ENCODE results near the gene GJB3.
"Not testable (repeated sequence)": the region's sequence is repeated elsewhere in the genome, so short reads cannot be mapped to it uniquely, and the experiment has no call there.

GJB3 gene

DNA sequence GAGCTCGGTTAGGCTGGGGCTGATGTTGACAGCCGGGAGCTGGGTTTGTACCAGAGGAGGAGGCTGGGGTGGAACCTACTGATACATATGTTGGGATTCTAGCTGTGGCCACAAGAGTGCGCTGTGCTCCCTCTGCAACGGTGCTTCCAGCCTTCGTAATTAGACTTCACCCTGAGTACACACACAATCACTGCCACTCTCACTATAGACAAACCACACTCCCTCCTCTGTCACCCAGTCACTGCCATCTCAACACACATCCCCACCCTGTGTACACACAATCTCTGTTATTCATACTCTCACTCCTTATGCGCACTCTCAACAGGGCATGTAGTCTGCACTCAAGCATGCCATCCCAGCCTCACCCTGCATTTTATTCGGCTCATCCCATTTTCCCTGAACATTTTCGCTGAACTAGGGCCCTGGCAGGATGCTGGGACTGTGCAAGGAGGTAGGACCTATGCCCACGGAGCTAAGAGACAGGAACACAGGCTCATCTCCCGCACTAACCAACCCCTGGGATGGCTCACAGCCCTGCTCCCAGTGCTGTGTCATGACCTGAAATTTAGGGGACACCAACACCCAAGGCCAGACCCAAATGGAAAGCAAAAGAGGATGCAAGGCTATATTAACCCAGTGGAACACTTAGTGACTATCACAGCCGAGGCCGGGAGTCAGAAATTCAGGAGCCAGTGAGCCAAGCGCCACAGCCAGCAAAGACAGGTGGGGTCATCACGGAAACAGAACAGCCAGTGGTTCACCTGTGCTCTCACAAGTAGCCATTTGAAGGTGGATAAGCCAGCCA is 5.7 kb downstream of the GJB3 start:
- peak; percentile 64 for DNase-seq

DNA sequence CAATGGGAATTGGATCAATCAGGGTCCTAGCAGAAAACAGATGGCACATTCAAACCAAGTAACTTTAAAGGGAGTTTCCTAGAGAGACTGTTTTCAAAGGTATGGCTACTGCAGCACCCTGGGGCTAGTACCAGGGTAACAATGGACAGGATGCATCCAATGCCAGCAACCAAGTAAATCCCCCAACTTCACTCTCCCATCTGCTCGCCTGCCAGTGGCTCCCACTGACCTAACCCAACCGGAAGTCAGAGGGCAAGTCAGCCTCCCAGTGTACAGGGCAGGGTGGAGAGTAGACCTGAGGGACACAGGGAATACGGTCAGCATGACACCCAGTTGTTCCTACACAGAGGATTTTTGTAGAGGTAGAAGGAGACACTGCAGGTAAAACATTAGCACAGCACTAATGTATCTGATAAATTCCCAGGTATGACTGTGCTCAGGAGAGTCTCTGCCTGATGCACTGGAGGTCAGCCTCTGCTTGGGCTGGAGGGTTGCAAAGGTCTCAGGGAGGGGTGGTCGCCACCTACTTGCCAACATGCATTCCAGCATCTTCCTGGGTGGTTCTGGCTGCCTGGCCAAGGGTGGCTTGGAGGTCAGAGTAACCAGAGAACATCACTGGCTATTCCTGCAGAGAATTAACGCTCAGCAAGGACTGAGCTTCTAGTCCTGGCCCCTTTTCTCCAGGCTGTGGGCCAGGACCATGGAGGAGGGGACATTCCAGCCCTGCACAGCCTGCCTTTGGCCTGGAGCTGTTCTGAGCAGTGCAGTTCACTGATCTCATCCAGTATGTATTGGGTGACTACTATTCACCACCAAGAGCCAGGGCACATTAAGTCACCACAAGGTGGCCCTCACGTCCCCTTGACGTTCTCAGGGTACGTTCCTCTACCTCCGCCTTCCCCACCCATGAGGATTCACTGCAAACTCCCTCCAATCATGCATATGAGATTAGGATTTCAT is 6.7 kb downstream of the GJB3 start:
- DNase-seq = no peak

DNA sequence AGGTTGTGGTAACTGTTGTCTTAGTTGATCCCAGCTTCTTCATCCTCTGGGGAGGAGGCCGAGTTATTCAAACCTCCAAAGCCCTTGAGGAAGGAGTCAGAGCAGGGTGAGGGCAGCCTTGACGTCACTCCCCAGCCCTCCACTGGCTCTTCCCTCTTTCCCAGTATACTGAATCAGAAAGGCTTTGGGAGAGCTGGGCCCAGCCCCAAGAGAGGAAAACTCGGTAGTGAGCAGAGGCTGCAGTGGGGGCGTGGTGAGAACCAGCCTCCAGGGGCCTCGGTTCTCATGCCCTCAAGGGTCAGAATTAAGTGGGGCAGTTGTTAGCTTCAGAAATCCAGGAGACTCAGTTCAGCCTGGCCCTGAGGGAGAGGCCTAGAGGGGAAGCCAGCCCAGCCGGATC is 10.0 kb downstream of the GJB3 start:
- DNase-seq = no peak

DNA sequence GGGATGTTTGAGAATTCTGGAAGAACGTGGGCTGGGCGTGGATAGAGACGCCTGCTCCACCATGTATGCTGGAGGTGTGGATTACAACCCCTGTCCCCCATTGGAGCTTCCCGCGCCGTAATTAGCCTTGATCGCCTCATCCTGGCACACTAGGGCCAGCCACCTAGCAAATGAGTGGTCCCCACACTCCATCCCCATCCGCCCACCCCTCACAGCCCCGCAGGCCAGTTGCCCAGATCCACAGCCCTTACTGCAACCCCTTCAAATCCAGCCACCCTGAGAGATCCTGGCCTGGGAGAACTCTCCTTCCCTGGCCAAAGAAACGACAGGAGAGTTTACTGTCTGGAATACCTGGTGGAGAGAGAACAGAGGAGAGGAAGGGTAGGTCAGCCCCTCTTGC is 11.4 kb downstream of the GJB3 start:
- DNase-seq = no peak

DNA sequence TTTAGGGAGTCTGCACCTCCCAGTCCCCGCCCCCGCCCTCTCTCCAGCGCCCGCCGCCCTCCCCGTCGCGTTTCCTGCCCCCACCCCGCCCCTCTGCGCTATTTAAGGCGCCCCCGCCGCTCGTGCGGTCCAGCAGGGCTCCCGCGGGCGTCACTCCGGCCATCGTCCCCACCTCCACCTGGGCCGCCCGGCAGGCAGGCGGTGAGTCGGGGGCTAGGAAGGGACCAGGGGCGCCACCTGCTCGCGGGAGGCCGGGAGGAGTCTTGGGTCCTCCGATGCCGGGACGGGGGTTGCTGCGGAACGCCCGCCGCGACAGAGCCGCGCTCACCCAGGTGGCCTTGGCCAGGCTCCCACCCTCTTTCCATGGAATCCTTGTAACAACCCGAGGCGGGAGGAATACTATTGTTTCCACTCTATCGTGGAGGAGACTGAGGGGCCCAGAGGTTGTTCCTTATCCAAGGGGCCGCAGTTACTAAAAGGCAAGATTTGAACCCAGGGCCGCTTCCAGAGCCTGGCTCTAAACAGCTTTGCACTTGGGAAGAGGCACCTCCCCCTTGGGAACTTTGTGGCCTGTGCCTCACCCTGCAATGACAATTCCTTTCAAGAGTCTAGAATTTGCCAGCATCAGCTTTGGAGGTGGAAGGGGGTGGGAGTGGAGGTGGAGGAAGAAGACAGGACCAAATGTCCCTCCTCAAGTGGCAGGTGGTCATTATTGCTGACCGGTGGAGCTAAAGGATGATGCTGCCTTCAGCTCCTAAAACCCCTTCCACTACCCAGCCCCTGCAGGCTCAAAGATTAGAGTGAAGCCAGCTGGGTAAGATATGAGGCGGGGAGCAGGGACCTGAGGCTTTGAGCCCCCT is 12.1 kb downstream of the GJB3 start, which contains the start of gene GJA4:
TSS of gene GJA4 (plus strand) at position 132 of the 860 bp plus-strand sequence. CDS start 1,215 bp downstream, outside the sequence.
- peak; percentile 17 for DNase-seq

DNA sequence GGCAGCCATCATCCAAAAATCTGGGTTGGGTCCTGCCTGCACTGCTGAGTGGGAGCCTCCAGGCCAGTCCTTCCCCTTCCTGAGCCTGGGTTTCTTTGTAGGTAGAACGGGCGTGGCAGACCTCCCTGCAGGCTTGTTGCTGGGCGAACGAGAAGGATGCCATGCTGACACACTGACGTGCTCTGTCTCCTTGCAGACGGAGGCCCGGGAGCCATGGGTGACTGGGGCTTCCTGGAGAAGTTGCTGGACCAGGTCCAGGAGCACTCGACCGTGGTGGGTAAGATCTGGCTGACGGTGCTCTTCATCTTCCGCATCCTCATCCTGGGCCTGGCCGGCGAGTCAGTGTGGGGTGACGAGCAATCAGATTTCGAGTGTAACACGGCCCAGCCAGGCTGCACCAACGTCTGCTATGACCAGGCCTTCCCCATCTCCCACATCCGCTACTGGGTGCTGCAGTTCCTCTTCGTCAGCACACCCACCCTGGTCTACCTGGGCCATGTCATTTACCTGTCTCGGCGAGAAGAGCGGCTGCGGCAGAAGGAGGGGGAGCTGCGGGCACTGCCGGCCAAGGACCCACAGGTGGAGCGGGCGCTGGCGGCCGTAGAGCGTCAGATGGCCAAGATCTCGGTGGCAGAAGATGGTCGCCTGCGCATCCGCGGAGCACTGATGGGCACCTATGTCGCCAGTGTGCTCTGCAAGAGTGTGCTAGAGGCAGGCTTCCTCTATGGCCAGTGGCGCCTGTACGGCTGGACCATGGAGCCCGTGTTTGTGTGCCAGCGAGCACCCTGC is 13.2 kb downstream of the GJB3 start:
- DNase-seq = no peak

DNA sequence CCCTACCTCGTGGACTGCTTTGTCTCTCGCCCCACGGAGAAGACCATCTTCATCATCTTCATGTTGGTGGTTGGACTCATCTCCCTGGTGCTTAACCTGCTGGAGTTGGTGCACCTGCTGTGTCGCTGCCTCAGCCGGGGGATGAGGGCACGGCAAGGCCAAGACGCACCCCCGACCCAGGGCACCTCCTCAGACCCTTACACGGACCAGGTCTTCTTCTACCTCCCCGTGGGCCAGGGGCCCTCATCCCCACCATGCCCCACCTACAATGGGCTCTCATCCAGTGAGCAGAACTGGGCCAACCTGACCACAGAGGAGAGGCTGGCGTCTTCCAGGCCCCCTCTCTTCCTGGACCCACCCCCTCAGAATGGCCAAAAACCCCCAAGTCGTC is 13.8 kb downstream of the GJB3 start:
- DNase-seq = no peak

DNA sequence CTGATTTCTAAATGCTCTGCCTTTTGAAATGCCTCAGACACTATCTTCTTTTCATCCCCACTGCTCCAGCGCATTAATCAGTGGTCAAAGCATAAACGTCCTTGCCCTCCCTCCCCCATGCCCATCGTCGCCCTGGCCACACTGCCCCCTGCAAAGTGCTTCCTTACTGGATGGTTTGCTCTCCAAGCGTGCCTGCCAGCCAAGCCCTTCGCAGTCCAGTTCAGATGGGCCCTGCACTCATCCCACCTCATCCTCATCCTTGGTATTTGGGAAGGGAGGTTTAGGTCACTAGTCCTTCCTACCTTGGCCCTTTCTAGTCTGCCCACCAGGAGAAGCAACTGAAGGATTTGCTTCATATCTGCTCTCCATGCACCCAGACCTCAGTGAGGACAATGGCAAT is 14.9 kb downstream of the GJB3 start:
- no peak for DNase-seq

DNA sequence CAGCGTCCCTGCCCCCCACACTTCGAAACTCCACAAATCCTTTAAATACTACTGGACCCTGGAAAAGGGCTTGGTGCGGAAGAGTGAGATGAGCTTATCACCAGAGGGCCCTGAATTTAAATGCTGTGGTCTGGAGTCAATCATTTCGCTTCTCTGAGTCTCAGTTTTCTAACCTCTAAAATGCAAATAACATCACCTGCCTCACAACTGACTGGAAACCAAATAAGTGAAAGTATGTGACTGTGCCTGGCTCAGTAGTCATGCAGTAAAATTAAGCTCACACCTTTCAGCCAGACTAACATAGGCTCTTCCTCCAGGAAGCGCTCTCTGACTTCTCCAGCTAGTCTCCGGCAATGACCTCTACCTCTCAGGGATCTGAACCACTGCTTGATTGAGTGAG is 16.0 kb downstream of the GJB3 start:
- DNase-seq = no peak

DNA sequence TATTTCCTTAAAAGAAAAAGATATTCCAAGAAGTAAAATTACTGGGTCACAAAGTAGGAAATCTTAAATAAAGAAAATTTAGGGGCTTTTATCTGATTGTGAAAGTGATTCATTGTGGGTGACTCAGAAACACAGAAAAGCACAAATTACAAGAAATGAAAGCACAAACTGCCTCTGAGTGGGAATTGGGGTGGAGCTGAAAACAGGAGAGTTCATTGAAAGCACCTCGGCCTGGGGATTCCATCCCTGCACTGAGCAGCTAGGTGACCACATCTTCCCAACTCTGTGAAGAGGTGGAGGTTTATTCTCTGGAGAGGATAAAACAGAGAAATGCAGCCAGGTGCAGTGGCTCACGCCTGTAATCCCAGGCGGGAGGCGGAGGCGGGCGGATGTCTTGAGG is 19.2 kb downstream of the GJB3 start:
- no peak for DNase-seq

DNA sequence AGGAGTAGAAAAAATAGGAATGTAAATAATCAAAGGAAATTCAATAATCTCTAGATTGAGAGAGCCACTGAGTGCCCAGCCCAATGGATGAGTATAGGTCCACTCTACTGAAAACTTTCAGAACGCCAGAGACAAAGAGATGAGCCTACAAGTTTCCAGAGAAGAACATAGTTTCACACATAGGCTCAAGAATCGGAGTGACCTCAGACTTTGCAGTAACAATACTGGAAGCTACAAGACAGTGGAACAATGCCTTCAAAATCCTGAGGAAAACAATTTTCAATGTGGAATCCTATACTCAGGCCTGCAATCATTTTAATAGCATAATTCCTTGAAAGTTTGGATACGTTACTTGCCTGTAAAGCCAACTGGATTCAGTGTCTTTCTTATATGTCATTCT is 22.8 kb downstream of the GJB3 start:
- DNase-seq = no peak

DNA sequence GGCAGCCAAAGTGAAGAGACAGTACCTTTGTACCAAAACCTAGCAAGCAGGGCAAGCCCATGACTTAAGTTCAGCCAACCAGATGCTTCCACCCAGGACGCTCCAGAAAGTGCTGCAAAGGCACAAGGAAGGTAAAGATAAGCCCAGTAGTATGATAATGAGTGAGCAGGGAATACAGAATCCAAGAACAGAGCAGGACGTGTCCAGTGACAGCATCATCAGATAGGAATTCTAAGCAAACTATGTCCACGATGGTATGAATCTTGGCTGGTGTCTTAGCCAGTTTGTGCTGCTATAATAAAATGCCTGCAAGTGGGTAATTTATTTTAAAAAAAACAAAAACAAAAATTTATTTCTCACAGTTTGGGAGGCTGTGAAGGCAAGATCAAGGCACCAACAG is 25.4 kb downstream of the GJB3 start:
- DNase-seq = no peak

DNA sequence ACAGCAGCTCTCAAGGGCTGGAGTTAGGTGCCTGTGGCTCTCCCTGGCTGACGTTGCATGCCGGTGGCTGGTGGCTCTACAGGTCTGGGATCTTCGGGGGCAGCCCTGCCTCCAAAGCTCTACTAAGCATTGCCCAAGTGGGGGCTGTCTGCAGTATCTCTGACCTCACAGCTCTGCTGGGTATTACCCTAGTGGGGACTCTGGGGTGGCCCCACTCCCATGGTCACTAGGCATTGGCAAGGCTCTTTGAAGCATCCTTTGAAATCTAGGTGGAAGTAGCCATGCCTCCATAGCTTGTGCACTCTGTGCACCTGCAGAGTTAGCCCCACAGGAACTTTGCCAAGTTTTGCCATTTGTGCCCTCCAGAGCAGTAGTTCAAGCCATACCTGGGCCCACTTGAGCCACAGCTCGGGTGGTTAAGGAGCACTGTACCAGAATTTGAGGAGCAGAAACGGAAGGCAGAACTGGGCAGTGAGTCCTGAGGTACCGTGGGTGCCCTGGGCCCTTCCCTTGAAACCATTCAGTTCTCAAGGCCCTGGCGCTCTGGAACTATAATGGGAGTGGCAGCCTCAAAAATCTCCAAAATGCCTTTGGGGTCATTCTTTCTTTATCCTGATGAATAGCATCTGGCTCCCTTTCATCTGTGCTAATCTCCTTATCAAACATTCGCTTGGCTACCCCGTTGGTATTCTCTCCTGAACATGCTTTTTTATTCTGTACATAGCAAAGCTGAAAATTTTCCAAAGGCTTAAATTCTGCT is 27.2 kb downstream of the GJB3 start:
- DNase-seq = no peak

DNA sequence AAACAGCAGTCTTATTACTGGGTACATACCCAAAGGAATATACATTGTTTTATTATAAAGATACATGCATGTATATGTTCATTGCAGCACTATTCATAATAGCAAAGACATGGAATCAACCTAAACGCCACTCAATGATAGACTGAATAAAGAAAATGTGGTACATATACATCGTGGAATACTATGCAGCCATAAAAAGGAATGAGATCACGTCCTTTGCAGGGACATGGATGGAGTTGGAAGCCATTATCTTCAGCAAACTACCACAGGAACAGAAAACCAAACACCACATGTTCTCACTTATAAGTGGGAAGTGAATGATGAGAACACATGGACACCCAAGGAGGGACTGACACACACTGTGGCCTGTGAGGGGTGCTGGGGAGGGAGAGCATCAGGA is 29.8 kb downstream of the GJB3 start:
- DNase-seq = not testable (repeated sequence)

DNA sequence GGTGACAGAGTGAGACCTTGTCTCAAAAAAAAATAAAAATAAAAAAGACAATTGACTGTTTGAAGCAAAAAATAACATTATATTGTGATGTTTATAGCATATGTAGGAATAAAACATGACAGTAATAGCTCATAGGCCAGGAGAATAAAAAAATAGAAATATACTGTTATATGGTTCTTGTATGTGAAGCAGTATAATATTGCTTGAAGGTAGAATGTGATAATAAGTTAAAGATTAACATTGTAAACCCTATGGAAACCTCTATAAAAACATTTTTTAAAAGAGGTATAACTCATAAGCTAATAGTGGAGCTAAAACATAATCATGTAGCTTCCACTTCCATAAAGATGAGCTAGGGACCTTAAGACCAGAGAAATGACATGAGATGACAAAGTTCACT is 35.3 kb downstream of the GJB3 start:
- DNase-seq = no peak

DNA sequence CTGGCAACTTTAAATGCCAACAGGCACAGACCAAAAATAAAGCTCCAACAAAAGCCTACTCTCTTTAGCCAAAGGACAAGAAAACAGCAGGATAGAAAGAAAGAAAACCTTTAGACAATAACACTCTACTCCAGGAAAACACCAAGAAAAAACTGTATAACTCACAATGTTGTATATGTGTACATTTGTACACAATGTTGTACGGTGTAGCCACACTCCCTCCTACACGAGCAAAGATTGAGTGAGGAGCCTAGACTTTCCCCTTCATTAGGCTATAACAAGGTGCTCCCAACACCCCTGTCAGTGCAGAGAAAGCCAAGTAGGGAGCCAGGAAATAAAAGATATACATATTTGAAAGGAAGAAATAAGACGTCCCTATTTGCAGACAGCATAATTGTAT is 35.8 kb downstream of the GJB3 start:
- no peak for DNase-seq

DNA sequence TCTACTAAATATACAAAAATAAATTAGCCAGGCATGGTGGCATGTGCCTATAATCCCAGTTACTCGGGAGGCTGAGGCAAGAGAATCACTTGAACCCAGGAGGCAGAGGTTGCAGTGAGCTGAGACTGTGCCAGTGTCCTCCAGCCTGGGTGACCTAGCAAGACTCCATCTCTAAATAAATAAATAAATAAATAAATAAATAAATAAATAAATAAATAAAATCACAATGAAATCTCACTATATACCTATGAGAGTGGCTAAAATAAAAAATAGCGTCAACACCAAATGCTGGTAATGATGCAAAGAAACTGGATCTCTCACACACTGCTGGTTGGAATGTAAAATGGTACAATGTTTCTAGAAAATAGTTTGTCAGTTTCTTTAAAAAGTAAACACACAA is 37.8 kb downstream of the GJB3 start:
- not testable (repeated sequence) for DNase-seq

DNA sequence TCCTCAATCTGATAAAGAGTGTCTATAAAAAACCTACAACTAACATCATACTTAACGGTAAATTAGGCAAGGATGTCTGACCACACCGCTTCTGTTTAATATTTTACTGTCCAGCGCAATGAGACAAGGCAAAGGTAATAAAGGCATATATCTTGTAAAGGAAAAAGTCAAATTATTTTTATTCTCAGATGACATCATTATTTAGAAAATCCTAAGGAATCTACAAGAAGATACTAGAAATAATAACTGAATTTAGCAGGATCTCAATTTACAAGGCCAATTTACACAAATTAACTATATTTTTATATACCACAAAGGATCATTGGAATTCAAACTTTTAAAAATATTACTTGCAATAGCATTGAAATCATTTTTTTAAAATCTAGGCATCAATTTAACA is 41.2 kb downstream of the GJB3 start:
- DNase-seq = no peak

DNA sequence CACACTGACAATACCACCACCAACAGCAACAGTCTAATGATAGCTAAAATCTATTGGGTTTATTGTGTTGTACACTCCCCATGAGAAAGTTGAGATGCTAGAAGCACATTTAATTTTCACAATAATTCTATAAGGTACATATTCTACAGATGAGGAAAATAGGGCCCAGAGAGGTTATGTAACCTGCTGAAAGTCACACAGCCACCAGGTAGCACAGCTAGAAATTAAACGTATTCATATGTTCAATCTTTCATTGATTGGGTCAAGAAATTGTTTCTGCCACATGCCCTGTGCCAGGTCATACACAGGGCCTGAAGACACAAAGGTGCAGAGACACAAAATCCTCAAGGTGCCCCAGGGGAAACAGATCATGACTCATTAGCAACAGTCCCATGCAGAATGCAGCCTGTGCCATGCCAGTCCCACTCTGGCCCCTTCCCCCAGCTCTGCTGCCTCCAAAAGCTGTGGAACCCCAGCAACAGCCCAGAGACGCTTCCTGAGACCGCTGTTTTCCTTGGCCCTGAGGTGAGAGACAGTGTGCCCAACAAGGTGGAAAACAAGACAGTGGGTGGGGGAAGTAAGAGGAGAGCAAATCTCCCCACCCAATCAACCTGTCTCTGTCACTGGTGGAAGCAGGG is 43.9 kb downstream of the GJB3 start:
- DNase-seq = no peak

DNA sequence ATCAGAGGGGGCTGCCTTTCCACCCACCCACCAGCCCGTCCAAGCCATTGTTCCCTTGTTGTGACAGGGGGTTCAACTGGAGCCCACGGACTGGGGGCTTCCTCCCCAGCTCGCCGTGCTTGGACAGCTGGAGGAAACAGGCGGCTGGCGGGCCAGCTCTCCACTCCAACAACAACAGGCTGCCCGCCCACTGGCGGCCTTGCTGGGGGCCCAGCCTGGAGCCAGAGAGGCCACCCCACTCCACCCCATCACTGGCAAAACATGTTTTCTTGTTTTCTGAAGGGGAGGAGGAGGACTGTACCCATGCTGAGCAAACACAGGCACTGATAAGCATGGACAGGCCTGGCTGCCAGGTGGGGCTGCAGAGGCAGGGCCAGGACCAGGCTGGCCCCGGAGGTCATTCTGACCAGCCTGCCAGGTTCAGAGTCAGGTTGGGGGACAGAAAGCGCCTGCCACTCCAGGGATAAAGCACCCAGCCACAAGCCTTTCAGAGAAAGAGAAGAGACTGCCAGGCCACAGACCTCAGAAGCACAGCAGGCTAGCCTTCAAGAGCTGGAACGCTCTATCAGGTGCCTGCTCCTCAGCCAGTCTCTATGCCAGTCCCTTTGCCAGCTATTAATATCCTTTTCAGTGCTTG is 44.6 kb downstream of the GJB3 start:
- DNase-seq = no peak

Measured in stimulated activated CD4-positive, alpha-beta T cell treated with anti-CD3 and anti-CD28 coated beads, Interleukin-4, amount 100 ng/mL, for 1 hour (primary cell).